Esophagus squamous epithelium (tissue), 5 donors: ENCODE results near the gene LILRB2. TPM values are rescaled to one million over a fixed set of nuclear protein-coding genes. Genes with fewer than 3 reads are reported as not detected.
"Not testable (repeated sequence)": the region's sequence is repeated elsewhere in the genome, so short reads cannot be mapped to it uniquely, and the experiment has no call there.

Experiments used
- DNase-seq: peaks from one replicate; lab custom pipeline; 2025; lab: John Stamatoyannopoulos, UW
- H3K27ac ChIP-seq, 4 donors: fragments of 200-600 bp; sonication (generic); one replicate each; pipeline ENCODE4 v1.5.1; 2016 to 2019; ENCODE audit warnings: mild to moderate bottlenecking in 1 of 4
- H3K27me3 ChIP-seq, 4 donors: fragments of 200-600 bp; sonication (generic); 1 replicate in 3 of 4; 2 replicates in 1 of 4; pipeline versions ENCODE4 v1.5.1 to v1.6.0; 2017 to 2021; ENCODE audit warnings: antibody characterized with exemption in 1 of 4
- H3K36me3 ChIP-seq, 3 donors: fragments of 200-600 bp; sonication (generic); one replicate each; pipeline ENCODE4 v1.5.1; 2016 to 2019
- H3K4me1 ChIP-seq, 3 donors: fragments of 200-600 bp; sonication (generic); one replicate each; pipeline ENCODE4 v1.5.1; 2017 to 2019
- H3K4me3 ChIP-seq, 4 donors: fragments of 200-600 bp; sonication (generic); 1 replicate in 3 of 4; 2 replicates in 1 of 4; pipeline ENCODE4 v1.5.1; 2016 to 2019; ENCODE audit warnings: mild to moderate bottlenecking in 2 of 4, moderate library complexity in 1 of 4
- H3K9me3 ChIP-seq, 3 donors: fragments of 200-600 bp; sonication (generic); one replicate each; pipeline ENCODE4 v1.5.1; 2016 to 2019
- POLR2A ChIP-seq, 4 donors: fragments of 450-650 bp; IDR thresholded peaks; one replicate each; pipeline ENCODE4 v1.6.1; 2017; ENCODE audit warnings: antibody characterized with exemption in 4 of 4, mild to moderate bottlenecking in 4 of 4, moderate library complexity in 3 of 4
- WGBS, 2 donors: methylation state at CpG; one replicate each; pipeline ENCODE4 v1.1.5; 2018; 5-methylcytosine and 5-hydroxymethylcytosine counted together
- intact Hi-C: fragments of 100-400 bp; cut with DNase I; formaldehyde crosslinking; loops from one replicate; pipeline ENCODE4 v1.15.0; 2022
- total RNA-seq, 4 donors: library from RNA; depleted of rRNA; stranded (reverse); fragments of >200 nt; gene quantifications; one replicate each; pipeline ENCODE4 v1.1.0, GENCODE V29; 2016
- TF ChIP-seq, protein P1 (sequence below), 6 experiments: fragments of 450-650 bp in 4 of 6; fragments of 200-600 bp in 2 of 6; sonication (generic) in 2 of 6; IDR thresholded peaks; one replicate each; pipeline ENCODE4 v1.5.1; 2016 to 2019; ENCODE audit warnings: antibody characterized with exemption in 6 of 6, mild to moderate bottlenecking in 4 of 6, moderate library complexity in 4 of 6
- donor health status: DM: yes; HTN: yes; CAD: no.

The LILRB2 gene
- total RNA-seq, 4 donors from 2014 or later: 0.40 to 1.9 (median 1.0) TPM; not detected in 1

- WGBS, 2 donors: 8 to 20% methylated on average over 3 of the region's 3 CpGs
- Histone ChIP-seq H3K27ac (no peak overlapping the region), H3K9me3 (no peaks in the 10 kb centered on the region), H3K36me3 (no peaks in the 10 kb centered on the region), H3K27me3 (peaks cover 0 to 30% (median 0%) of the 10 kb centered on the region in 4 donors), H3K4me1 (no peaks in the 10 kb centered on the region), H3K4me3 (no peak overlapping the region)
- TF ChIP-seq, protein P1, sequence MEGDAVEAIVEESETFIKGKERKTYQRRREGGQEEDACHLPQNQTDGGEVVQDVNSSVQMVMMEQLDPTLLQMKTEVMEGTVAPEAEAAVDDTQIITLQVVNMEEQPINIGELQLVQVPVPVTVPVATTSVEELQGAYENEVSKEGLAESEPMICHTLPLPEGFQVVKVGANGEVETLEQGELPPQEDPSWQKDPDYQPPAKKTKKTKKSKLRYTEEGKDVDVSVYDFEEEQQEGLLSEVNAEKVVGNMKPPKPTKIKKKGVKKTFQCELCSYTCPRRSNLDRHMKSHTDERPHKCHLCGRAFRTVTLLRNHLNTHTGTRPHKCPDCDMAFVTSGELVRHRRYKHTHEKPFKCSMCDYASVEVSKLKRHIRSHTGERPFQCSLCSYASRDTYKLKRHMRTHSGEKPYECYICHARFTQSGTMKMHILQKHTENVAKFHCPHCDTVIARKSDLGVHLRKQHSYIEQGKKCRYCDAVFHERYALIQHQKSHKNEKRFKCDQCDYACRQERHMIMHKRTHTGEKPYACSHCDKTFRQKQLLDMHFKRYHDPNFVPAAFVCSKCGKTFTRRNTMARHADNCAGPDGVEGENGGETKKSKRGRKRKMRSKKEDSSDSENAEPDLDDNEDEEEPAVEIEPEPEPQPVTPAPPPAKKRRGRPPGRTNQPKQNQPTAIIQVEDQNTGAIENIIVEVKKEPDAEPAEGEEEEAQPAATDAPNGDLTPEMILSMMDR (IDR thresholded peaks at IDR 0.05): no peak
- no peak for TF ChIP-seq POLR2A (IDR thresholded peaks at IDR 0.05)
- intact Hi-C loops: no loop called here
- no peak for DNase-seq
Measured at GRCh38 chr19:54324071-54324470, 43.2 kb upstream of the LILRB2 start.

DNA sequence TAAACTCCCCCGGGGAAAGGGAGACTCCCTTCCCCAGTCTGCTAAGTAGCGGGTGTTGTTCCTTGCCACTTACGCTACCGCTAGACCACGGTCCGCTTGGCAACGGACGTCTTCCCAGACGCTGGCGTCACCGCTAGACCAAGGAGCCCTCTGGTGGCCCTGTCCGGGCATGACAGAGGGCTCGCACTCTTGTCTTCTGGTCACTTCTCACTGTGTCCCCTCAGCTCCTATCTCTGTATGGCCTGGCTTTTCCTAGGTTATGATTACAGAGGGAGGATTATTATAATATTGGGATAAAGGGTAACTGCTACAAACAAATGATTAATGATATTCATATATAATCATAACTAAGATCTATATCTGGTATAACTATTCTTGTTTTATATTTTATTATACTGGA lies 42.0 kb upstream of the LILRB2 start:
- DNase-seq, intact Hi-C loops, H3K4me3 ChIP-seq, H3K4me1 ChIP-seq, H3K36me3 ChIP-seq, H3K9me3 ChIP-seq, H3K27ac ChIP-seq: not testable (repeated sequence)
- peaks cover 0 to 34% (median 0%) of the 10 kb centered on the region in 4 donors for H3K27me3 ChIP-seq
- TF ChIP-seq, protein P1 (IDR thresholded peaks at IDR 0.05): peak in 2 of 6 experiments; percentile 27 to 32
- 9 to 20% methylated on average over 1 to 7 of the region's 13 CpGs for WGBS, 2 donors

- intact Hi-C loops, H3K4me3 ChIP-seq, H3K36me3 ChIP-seq, DNase-seq, H3K4me1 ChIP-seq, H3K9me3 ChIP-seq, H3K27ac ChIP-seq: not testable (repeated sequence)
- WGBS, 2 donors: 77 to 80% methylated on average over 2 to 12 of the region's 13 CpGs
- H3K27me3 ChIP-seq: peaks cover 0 to 38% (median 0%) of the 10 kb centered on the region in 4 donors
Measured at GRCh38 chr19:54322295-54322694, 41.4 kb upstream of the LILRB2 start.

DNA sequence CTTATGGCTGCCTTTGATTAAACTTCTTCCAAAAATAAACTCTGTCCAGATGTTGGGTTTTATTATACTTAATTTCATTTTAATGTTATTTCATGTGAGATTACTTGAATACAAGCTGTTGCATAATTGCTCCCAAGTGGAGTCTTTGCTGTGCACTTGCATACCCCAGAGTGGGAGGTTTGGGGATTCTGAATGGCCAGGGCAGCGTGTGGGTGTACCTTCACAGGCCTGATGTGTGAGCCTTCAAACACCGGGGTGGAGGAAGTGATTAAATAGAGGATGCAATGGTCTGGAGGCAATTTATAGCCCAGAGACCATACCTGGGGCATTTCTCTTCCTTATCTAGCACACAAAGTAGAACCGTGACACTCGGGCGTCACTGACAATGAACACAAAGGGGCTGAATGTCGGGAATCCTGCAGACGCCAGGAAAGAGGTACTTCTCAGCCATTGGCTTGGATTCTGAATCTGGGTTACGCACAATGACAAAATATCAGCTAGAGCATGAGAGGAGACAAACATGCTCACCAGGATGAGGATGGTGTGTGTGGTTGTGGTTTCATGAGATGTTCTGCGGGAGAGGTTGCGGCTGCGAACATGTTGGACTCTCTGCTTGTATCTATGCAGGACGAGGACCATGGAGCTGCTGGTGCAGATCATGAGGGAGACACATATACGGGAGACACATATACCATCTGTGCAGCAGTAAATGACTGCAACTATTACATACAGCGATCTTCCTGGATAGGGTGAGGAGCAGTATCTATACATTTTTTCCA lies 39.2 kb upstream of the LILRB2 start:
- intact Hi-C loops: no loop called here
- no peak for DNase-seq
- Histone ChIP-seq H3K27ac (no peak overlapping the region), H3K4me1 (no peaks in the 10 kb centered on the region), H3K36me3 (no peaks in the 10 kb centered on the region), H3K9me3 (no peaks in the 10 kb centered on the region), H3K4me3 (no peak overlapping the region), H3K27me3 (peaks cover 0 to 54% (median 0%) of the 10 kb centered on the region in 4 donors)
- 76 to 79% methylated on average over 14 of the region's 14 CpGs for WGBS, 2 donors
- no peak for TF ChIP-seq POLR2A (IDR thresholded peaks at IDR 0.05)
- TF ChIP-seq, protein P1 (IDR thresholded peaks at IDR 0.05): no peak

- Histone ChIP-seq H3K4me1 (no peaks in the 10 kb centered on the region), H3K9me3 (no peaks in the 10 kb centered on the region), H3K27me3 (peaks cover 0 to 47% (median 0%) of the 10 kb centered on the region in 4 donors), H3K36me3 (no peaks in the 10 kb centered on the region), H3K27ac (no peak overlapping the region), H3K4me3 (no peak overlapping the region)
- intact Hi-C loops: no loop called here
- 63 to 72% methylated on average over 7 of the region's 7 CpGs for WGBS, 2 donors
- DNase-seq: no peak
- TF ChIP-seq POLR2A (IDR thresholded peaks at IDR 0.05): no peak
- TF ChIP-seq, protein P1 (IDR thresholded peaks at IDR 0.05): no peak
Measured at GRCh38 chr19:54319049-54319448, 38.1 kb upstream of the LILRB2 start.
